ENCODE data around the gene GADL1.

- TF ChIP-seq CTCF (IDR thresholded peaks at IDR 0.05) (no peak), POLR2A (IDR thresholded peaks at IDR 0.05) (no peak)
Measured at GRCh38 chr3:30728143-30728542, 166.3 kb downstream of the GADL1 start.

All from tibial nerve (tissue), 3 donors.